Loucy (cell line): ENCODE data around the gene RAD51B.

ENCODE experiments used
- EZH2phosphoT487 ChIP-seq: fragments of 200-600 bp; IDR thresholded peaks from 2 replicates; pipeline ENCODE4 v1.6.1; 2018; ENCODE audit warnings: antibody characterized with exemption, mild to moderate bottlenecking, moderate library complexity, borderline replicate concordance
- TF ChIP-seq, protein P1 (sequence below): fragments of 200-600 bp; sonication (generic); conservative IDR thresholded peaks from 2 replicates; pipeline ENCODE4 v1.5.1; 2014; ENCODE audit warnings: mild to moderate bottlenecking, antibody characterized with exemption, low read length

- TF ChIP-seq, protein P1, sequence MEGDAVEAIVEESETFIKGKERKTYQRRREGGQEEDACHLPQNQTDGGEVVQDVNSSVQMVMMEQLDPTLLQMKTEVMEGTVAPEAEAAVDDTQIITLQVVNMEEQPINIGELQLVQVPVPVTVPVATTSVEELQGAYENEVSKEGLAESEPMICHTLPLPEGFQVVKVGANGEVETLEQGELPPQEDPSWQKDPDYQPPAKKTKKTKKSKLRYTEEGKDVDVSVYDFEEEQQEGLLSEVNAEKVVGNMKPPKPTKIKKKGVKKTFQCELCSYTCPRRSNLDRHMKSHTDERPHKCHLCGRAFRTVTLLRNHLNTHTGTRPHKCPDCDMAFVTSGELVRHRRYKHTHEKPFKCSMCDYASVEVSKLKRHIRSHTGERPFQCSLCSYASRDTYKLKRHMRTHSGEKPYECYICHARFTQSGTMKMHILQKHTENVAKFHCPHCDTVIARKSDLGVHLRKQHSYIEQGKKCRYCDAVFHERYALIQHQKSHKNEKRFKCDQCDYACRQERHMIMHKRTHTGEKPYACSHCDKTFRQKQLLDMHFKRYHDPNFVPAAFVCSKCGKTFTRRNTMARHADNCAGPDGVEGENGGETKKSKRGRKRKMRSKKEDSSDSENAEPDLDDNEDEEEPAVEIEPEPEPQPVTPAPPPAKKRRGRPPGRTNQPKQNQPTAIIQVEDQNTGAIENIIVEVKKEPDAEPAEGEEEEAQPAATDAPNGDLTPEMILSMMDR = no peak
- no peak for TF ChIP-seq EZH2phosphoT487
Measured at GRCh38 chr14:68482018-68482417, 662.4 kb downstream of the RAD51B start.
